Astrocyte of the cerebellum (primary cell): ENCODE measurements around the gene MBOAT2.
A peak's percentile ranks its signal among the peaks of the same experiment; 100 is the strongest.

Experiments used
- DNase-seq: peaks from one replicate; pipeline ENCODE4 v3.0.0-alpha.2; 2011; ENCODE audit warnings: low read depth
- H3K4me3 ChIP-seq: 2 replicates; pipeline ENCODE4 v1.5.1; 2011; ENCODE audit warnings: mild to moderate bottlenecking, low read depth, low read length, moderate library complexity
- CTCF ChIP-seq: IDR thresholded peaks from 2 replicates; pipeline ENCODE4 v1.5.1; 2012; ENCODE audit warnings: low read length, low read depth, moderate library complexity, mild to moderate bottlenecking; ENCODE audit errors: missing control alignments
- in situ Hi-C: cut with HindIII; loops from 2 replicates; pipeline ENCODE4 v1.10.0; 2017; ENCODE audit warnings: low sequenced_read_pairs

MBOAT2 gene

GRCh38 chr2:8805278-8806210 is 197.9 kb downstream of the MBOAT2 start:
- no peak for DNase-seq

GRCh38 chr2:8803658-8804379 is 199.7 kb downstream of the MBOAT2 start:
- H3K4me3 ChIP-seq = no peak overlapping the region
- in situ Hi-C loops = no loop called here
- peak; percentile 57 for DNase-seq
- TF ChIP-seq CTCF = peak; percentile 7

More at GRCh38 chr2:8805278-8806210, 197.9 kb downstream of the MBOAT2 start:
- in situ Hi-C loops = no loop called here
- no peak overlapping the region for H3K4me3 ChIP-seq
- TF ChIP-seq CTCF = no peak

GRCh38 chr2:8802741-8803140 is 200.7 kb downstream of the MBOAT2 start:
- no peak for TF ChIP-seq CTCF
- no peak overlapping the region for H3K4me3 ChIP-seq
- no peak for DNase-seq
- in situ Hi-C loops = no loop called here
